Measurements from ENCODE around the gene KPTN. TPM values are rescaled to one million over a fixed set of nuclear protein-coding genes. Genes with fewer than 3 reads are reported as not detected.
A peak's percentile ranks its signal among the peaks of the same experiment; 100 is the strongest.

The KPTN gene
- total and polyA plus RNA-seq, 7 experiments from 2014 or later: 4.4 to 9.2 (median 6.7) TPM

- Mint-ChIP-seq H3K27me3 (no peaks in the 10 kb centered on the region), H3K4me1 (peaks cover 0 to 29% (median 13%) of the 10 kb centered on the region in 7 donors), H3K4me3 (no peak overlapping the region), H3K9me3 (no peaks in the 10 kb centered on the region), H3K27ac (peak overlapping the region in 5 of 9 donors; percentile 1 to 80 (median 65)), H3K36me3 (peaks cover 0 to 15% (median 3%) of the 10 kb centered on the region in 5 donors)
- ATAC-seq: no peak
- Histone ChIP-seq H3K27me3 (ENCODE audit: control insufficient read depth in 2 of 2, insufficient read depth in 2 of 2, low read length in 2 of 2) (no peaks in the 10 kb centered on the region), H3K4me3 (ENCODE audit: low read length) (no peak overlapping the region), H3K4me1 (ENCODE audit: control insufficient read depth in 2 of 2, insufficient read depth in 2 of 2, low read length in 2 of 2) (no peaks in the 10 kb centered on the region), H3K9me3 (ENCODE audit: control insufficient read depth in 2 of 3, low read length in 3 of 3) (no peaks in the 10 kb centered on the region), H3K27ac (ENCODE audit: low read depth, low read length) (no peak overlapping the region), H3K36me3 (ENCODE audit: control insufficient read depth in 2 of 3, insufficient read depth in 3 of 3, low read length in 3 of 3) (peaks cover 0 to 89% (median 13%) of the 10 kb centered on the region in 3 experiments)
- no peak for DNase-seq
- intact Hi-C loops (cut with micrococcal nuclease): no loop called here
- ChIA-PET CTCF (no interaction called here), POLR2A (no interaction called here)
Measured at GRCh38 chr19:47493378-47494210, 9.6 kb upstream of the KPTN start.

GRCh38 chr19:47492571-47493377, 8.8 kb upstream of the KPTN start:
- peaks cover 0 to 86% (median 10%) of the 10 kb centered on the region in 3 experiments for H3K36me3 ChIP-seq (ENCODE audit: control insufficient read depth in 2 of 3, insufficient read depth in 3 of 3, low read length in 3 of 3)
- H3K4me1 ChIP-seq (ENCODE audit: control insufficient read depth in 2 of 2, insufficient read depth in 2 of 2, low read length in 2 of 2): no peaks in the 10 kb centered on the region
- Mint-ChIP-seq H3K4me1 (peaks cover 0 to 29% (median 13%) of the 10 kb centered on the region in 7 donors), H3K9me3 (no peaks in the 10 kb centered on the region), H3K36me3 (peaks cover 0 to 18% (median 3%) of the 10 kb centered on the region in 5 donors), H3K27ac (peak overlapping the region in 3 of 9 donors; percentile 1 to 72 (median 65)), H3K4me3 (no peak overlapping the region), H3K27me3 (no peaks in the 10 kb centered on the region)
- ATAC-seq (no peak), DNase-seq (no peak)
- H3K9me3 ChIP-seq (ENCODE audit: control insufficient read depth in 2 of 3, low read length in 3 of 3): no peaks in the 10 kb centered on the region
- intact Hi-C loops (cut with micrococcal nuclease): no loop called here
- CTCF ChIA-PET: interaction anchor here (1.0 kb wide), 1 partner anchor 23 kb away, joined by 3 read pairs; no protein-coding TSS in a partner anchor
- H3K4me3 ChIP-seq (ENCODE audit: low read length): no peak overlapping the region
- H3K27me3 ChIP-seq (ENCODE audit: control insufficient read depth in 2 of 2, insufficient read depth in 2 of 2, low read length in 2 of 2): no peaks in the 10 kb centered on the region
- H3K27ac ChIP-seq (ENCODE audit: low read depth, low read length): no peak overlapping the region
- POLR2A ChIA-PET: no interaction called here

- CTCF ChIA-PET: interaction anchor here (1.0 kb wide), 1 partner anchor 24 kb away, joined by 3 read pairs; no protein-coding TSS in a partner anchor
- Histone ChIP-seq H3K36me3 (ENCODE audit: control insufficient read depth in 2 of 3, insufficient read depth in 3 of 3, low read length in 3 of 3) (peaks cover 0 to 84% (median 10%) of the 10 kb centered on the region in 3 experiments), H3K27ac (ENCODE audit: low read depth, low read length) (no peak overlapping the region), H3K9me3 (ENCODE audit: control insufficient read depth in 2 of 3, low read length in 3 of 3) (no peaks in the 10 kb centered on the region), H3K4me1 (ENCODE audit: control insufficient read depth in 2 of 2, insufficient read depth in 2 of 2, low read length in 2 of 2) (no peaks in the 10 kb centered on the region), H3K4me3 (ENCODE audit: low read length) (no peak overlapping the region), H3K27me3 (ENCODE audit: control insufficient read depth in 2 of 2, insufficient read depth in 2 of 2, low read length in 2 of 2) (no peaks in the 10 kb centered on the region)
- POLR2A ChIA-PET: no interaction called here
- Mint-ChIP-seq H3K36me3 (peaks cover 0 to 18% (median 3%) of the 10 kb centered on the region in 5 donors), H3K27ac (peak overlapping the region in 2 of 9 donors; percentile 13 to 14), H3K9me3 (no peaks in the 10 kb centered on the region), H3K4me3 (no peak overlapping the region), H3K4me1 (peaks cover 4 to 30% (median 17%) of the 10 kb centered on the region in 7 donors), H3K27me3 (no peaks in the 10 kb centered on the region)
- intact Hi-C loops (cut with micrococcal nuclease): no loop called here
- DNase-seq (no peak), ATAC-seq (no peak)
Measured at GRCh38 chr19:47492137-47492533, 8.1 kb upstream of the KPTN start.

GRCh38 chr19:47491358-47492136, 7.5 kb upstream of the KPTN start:
- Mint-ChIP-seq H3K36me3 (peaks cover 0 to 13% (median 3%) of the 10 kb centered on the region in 5 donors), H3K27me3 (no peaks in the 10 kb centered on the region), H3K27ac (peak overlapping the region in 5 of 9 donors; percentile 13 to 77 (median 38)), H3K4me1 (peaks cover 9 to 32% (median 17%) of the 10 kb centered on the region in 7 donors), H3K9me3 (no peaks in the 10 kb centered on the region), H3K4me3 (no peak overlapping the region)
- ChIA-PET POLR2A (no interaction called here), CTCF (interaction anchor here (1.0 kb wide), 1 partner anchor 24 kb away, joined by 3 read pairs; no protein-coding TSS in a partner anchor)
- no peak for ATAC-seq
- H3K4me3 ChIP-seq (ENCODE audit: low read length): no peak overlapping the region
- no peak for DNase-seq
- peaks cover 0 to 78% (median 10%) of the 10 kb centered on the region in 3 experiments for H3K36me3 ChIP-seq (ENCODE audit: control insufficient read depth in 2 of 3, insufficient read depth in 3 of 3, low read length in 3 of 3)
- no peaks in the 10 kb centered on the region for H3K4me1 ChIP-seq (ENCODE audit: control insufficient read depth in 2 of 2, insufficient read depth in 2 of 2, low read length in 2 of 2)
- no peaks in the 10 kb centered on the region for H3K9me3 ChIP-seq (ENCODE audit: control insufficient read depth in 2 of 3, low read length in 3 of 3)
- intact Hi-C loops (cut with micrococcal nuclease): no loop called here
- no peaks in the 10 kb centered on the region for H3K27me3 ChIP-seq (ENCODE audit: control insufficient read depth in 2 of 2, insufficient read depth in 2 of 2, low read length in 2 of 2)
- H3K27ac ChIP-seq (ENCODE audit: low read depth, low read length): no peak overlapping the region

- Mint-ChIP-seq H3K4me1 (peaks cover 10 to 29% (median 13%) of the 10 kb centered on the region in 7 donors), H3K9me3 (no peaks in the 10 kb centered on the region), H3K27ac (peak overlapping the region in 2 of 9 donors; percentile 13 to 71), H3K27me3 (no peaks in the 10 kb centered on the region), H3K36me3 (peaks cover 0 to 13% (median 3%) of the 10 kb centered on the region in 5 donors), H3K4me3 (no peak overlapping the region)
- ATAC-seq: no peak
- H3K27ac ChIP-seq (ENCODE audit: low read depth, low read length): no peak overlapping the region
- no peak for DNase-seq
- H3K36me3 ChIP-seq (ENCODE audit: control insufficient read depth in 2 of 3, insufficient read depth in 3 of 3, low read length in 3 of 3): peaks cover 0 to 72% (median 10%) of the 10 kb centered on the region in 3 experiments
- intact Hi-C loops (cut with micrococcal nuclease): no loop called here
- no peaks in the 10 kb centered on the region for H3K9me3 ChIP-seq (ENCODE audit: control insufficient read depth in 2 of 3, low read length in 3 of 3)
- no peaks in the 10 kb centered on the region for H3K4me1 ChIP-seq (ENCODE audit: control insufficient read depth in 2 of 2, insufficient read depth in 2 of 2, low read length in 2 of 2)
- ChIA-PET CTCF (no interaction called here), POLR2A (interaction anchor here (0.6 kb wide), 1 partner anchor 113 kb away, joined by 4 read pairs; no protein-coding TSS in a partner anchor)
- no peaks in the 10 kb centered on the region for H3K27me3 ChIP-seq (ENCODE audit: control insufficient read depth in 2 of 2, insufficient read depth in 2 of 2, low read length in 2 of 2)
- no peak overlapping the region for H3K4me3 ChIP-seq (ENCODE audit: low read length)
Measured at GRCh38 chr19:47490847-47491246, 6.8 kb upstream of the KPTN start.

- no peak overlapping the region for H3K4me3 ChIP-seq (ENCODE audit: low read length)
- DNase-seq (no peak), ATAC-seq (no peak)
- Mint-ChIP-seq H3K9me3 (no peaks in the 10 kb centered on the region), H3K27me3 (no peaks in the 10 kb centered on the region), H3K36me3 (peaks cover 0 to 13% (median 0%) of the 10 kb centered on the region in 5 donors), H3K4me1 (peaks cover 14 to 30% (median 18%) of the 10 kb centered on the region in 7 donors), H3K4me3 (no peak overlapping the region), H3K27ac (peak overlapping the region in 3 of 9 donors; percentile 9 to 62 (median 48))
- no peaks in the 10 kb centered on the region for H3K9me3 ChIP-seq (ENCODE audit: control insufficient read depth in 2 of 3, low read length in 3 of 3)
- ChIA-PET CTCF (no interaction called here), POLR2A (no interaction called here)
- H3K4me1 ChIP-seq (ENCODE audit: control insufficient read depth in 2 of 2, insufficient read depth in 2 of 2, low read length in 2 of 2): peaks cover 7 to 8% of the 10 kb centered on the region in 2 donors
- H3K27ac ChIP-seq (ENCODE audit: low read depth, low read length): no peak overlapping the region
- peaks cover 0 to 64% (median 10%) of the 10 kb centered on the region in 3 experiments for H3K36me3 ChIP-seq (ENCODE audit: control insufficient read depth in 2 of 3, insufficient read depth in 3 of 3, low read length in 3 of 3)
- H3K27me3 ChIP-seq (ENCODE audit: control insufficient read depth in 2 of 2, insufficient read depth in 2 of 2, low read length in 2 of 2): no peaks in the 10 kb centered on the region
- intact Hi-C loops (cut with micrococcal nuclease): no loop called here
Measured at GRCh38 chr19:47490031-47490430, 6.0 kb upstream of the KPTN start.

All from naive thymus-derived CD4-positive, alpha-beta T cell (primary cell).